ENCODE results near the gene SLC2A10.

Gene SLC2A10

DNA sequence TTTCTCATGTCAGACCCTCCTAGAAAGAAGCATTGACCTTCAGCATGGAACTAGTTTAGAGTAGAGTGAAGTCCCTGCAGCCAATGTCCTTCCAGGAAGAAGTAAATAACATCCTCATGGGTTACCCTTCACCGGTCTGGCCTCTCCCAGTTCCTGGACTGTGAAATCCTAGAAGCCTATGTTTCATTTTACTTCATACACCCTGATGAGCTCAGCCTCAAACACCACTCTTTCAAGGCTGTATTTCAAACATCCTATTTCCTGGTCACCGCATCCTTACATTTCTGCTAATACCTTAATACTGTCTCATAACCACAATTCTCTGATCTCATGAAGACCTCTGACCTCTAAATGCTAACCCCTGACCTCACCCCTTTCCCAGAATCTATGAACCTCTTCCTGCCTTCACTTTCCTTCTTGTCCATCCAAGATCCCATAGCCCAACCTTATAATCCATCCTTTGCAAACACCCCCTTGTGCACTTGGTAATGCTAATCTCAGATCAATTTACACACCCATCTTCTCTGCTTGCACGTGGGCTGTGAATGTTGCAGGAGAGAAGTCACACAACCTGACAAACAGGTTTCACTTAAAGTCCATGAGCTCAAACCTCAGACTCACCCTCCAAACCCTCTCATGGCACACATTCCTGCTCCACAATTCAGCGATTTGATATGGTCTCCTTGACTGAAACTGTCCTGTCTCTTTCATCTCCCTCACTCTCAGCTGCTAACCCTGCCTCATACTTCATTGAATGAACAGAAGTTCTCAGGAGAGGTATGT, 30.2 kb downstream of the SLC2A10 start:
- no peak for DNase-seq

DNA sequence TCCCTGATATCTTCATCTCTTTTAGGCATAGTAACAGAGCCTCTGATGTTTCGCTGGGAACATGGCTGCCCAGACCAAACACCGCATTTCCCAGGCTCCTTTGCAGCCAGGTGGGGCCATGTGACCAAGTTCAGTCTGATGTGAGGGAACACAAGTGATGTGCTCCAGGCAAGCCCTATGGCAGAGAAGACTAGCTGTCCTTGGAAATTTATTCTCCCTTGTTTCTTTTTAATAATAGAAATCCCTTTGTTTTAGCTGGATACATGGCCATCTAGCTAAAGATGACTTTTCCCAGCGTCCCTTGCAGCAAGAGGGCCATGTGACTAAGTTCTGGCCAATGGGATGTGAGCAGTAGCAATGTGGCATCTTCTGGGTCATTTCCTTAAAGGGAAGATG, 30.8 kb downstream of the SLC2A10 start:
- DNase-seq = no peak

DNA sequence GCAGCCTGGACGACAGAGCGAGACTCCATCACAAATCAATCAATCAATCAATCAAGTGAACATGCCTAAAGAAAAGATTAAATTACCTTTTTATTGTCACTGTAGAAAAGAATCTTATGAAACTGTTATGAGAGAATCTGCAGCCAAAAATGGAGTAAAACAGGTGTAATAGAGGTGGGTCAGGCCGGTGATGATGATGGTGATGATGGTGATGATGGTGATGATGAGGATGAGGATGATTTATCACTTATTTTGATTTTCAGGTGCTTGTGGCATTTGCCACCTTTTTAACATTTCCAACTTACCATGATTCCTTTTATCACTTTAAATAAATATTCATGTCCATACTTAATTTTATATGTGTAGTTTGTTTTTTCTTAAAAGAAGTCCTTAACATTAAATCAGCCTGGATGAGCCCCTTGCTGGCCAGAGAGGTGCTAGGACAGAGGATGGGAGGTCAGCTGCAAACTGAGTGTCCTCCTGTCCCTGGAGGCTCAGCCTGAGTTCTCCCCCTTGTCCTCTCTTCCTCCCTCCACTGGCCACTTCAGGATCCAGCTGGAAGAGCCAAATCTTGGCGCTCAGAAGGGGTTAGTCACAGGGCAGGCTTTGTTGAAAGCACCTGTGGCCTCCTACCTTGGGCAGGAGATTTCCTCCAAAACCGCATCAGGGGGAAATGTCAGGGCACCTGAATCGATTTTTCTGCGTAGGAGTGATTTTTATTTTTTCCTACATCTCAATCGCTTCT, 32.6 kb downstream of the SLC2A10 start:
- DNase-seq = no peak

DNA sequence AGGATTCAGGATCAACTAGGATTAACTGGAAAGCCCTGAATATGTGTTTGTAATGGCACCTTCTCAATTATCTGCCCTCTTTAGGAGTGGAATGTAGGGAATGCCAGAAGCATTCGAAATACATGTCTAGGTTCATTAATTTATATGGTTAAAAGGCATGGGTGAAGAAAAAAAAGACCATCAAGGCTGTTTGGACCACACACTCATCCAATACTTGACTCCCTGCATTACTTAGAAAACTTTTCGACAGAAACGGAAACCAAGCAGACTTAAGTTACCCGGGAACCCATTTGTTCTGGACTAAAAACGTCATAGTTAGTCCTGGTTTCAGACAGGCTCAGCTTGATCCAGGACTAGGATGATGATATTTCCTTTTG, 33.2 kb downstream of the SLC2A10 start:
- DNase-seq = no peak

DNA sequence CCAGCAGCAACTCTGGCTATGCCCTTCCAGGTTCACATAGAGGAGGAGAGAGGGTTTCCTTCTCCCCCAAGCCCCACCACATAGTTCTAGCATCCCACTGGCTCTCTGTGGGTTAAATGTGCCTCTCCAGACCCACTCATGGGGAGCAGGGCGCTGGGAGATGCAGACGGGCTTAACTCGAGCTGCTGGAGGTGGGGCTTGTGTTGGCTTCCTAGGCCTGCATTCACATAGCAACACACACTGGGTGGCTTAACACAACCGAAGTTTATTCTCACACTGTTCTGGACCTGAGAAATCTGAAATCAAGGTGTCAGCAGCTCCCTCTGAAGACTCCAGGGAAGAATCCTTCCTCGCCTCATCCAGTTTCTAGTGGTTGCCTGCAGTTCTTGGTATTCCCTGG, 33.6 kb downstream of the SLC2A10 start:
- DNase-seq = no peak

- no peak for DNase-seq
Observed at GRCh38 chr20:46746956-46747526, 37.6 kb downstream of the SLC2A10 start.

GRCh38 chr20:46749147-46749546, 39.7 kb downstream of the SLC2A10 start:
- no peak for DNase-seq

DNA sequence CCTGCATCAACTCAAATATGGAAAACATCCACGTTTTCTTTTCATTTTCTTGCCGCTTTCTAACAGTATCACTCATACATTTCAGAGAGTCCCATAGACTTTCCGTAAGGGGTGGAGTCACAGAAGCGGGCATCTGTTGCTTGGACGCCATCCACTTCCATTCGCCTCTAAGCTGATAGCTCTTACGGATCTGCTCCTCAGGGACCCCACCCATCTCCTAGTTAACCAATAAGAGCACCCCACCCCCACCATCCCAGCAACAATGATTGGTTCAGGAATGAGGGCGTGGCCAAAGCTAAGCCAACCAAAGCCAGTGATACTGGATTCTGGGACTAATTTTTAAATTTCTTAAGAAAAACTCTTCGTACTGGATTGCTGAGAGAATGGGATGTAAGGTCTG, 42.4 kb downstream of the SLC2A10 start:
- no peak for DNase-seq

DNA sequence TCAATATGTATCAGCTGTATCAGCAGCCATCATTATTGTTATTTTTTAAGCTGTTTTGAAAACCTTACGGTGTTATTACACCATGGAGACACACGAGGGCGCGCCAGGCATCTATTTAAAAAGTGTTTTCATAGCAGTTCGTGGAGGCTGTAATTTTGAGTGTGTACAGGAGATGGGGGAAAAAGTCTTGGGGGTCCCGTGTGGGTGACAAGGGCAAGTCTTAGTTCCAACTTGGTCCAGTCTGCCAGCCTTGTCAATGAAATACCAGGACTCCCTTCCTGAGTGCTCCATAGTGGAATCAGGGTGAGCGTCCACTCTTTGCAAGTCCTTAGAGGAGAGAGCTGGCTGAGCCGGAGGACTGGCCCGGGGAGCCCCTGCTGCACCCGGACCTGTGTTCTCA, 43.3 kb downstream of the SLC2A10 start:
- DNase-seq = peak; percentile 61

GRCh38 chr20:46755483-46756413, 46.3 kb downstream of the SLC2A10 start:
- no peak for DNase-seq

- no peak for DNase-seq
Observed at GRCh38 chr20:46756419-46756818, 47.0 kb downstream of the SLC2A10 start.

DNA sequence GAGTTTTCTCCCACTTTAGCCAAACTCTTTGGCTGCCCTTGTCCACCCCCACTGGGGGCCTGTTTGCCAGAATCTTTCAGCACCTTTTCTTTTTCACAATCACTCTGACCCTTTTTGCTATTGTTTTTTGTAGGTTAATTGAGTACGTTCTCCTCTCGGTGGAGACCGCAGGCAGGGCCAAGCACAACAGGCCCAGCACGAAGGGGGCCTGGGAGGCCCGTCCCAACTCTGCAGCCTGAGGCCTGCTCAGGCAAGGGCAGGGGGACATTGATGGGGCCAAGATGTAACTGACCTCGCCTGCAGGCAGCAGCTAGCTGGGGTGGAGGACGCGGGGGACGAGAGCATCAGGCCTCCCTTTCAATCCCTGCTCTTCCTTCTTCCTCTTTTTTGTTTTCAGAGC, 47.7 kb downstream of the SLC2A10 start:
- no peak for DNase-seq

DNA sequence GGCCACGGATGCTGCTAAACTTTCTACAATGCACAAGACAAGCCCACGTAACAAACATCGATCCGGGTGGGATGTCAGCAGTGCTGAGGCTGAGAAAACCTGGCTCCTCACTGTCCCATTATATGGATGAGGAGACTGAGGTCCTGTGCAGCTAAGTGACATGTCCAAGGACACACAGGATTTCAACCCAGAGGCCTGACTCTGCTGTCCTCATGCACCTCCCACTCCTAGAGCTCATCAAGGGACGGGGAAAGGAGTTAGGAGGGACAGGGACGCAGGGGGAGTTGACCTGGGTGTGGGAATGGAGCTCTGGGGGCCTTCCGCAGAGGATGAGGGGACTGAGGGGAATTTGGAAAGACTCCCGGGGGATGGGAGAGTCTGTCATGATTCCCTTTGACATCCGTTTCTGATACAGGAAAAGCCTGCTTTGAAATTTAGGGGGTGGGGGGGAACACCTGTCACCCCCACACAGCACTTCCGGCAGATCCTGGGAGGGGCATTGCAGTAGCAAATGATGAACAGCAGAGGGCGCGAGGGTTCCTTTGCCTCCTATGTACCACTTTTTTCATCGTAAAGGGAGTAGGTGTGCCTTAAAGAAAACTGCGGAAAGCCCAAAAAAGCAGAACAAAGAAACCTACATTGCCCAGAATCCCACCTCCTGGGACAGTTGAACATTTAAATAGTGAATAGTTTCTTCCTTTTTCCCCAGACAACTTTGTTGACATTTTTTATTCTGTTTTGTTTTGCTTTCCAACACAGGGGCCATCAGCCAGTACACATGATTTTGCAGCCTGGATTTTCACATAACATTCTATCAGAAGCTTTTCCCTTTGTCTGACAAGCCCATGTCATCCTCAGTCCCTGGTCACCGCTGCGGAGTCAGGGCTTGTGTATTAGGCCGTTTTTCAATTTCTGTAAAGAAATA, 48.6 kb downstream of the SLC2A10 start:
- peak; percentile 30 for DNase-seq

- DNase-seq = no peak
Observed at GRCh38 chr20:46758929-46759669, 49.6 kb downstream of the SLC2A10 start.

DNA sequence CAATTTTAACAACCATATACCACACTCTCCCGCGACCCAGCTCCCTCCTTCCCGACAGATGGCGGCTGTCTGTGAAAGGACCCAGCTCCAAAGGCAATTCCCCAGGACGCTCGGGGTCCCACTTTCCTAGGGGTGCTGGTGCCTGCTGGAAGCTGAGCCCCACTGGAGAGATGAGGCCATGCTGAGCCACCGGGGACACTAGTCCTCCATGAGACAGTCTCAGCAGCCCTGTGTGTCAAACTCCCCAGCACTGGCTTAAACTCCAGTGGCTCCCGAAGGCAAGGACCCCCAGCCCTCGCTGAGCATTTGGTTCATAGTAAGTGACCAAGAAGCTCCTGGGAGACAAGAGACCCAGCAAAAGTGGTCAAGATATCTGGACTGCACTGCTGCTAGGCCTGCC, 52.1 kb downstream of the SLC2A10 start:
- no peak for DNase-seq

DNA sequence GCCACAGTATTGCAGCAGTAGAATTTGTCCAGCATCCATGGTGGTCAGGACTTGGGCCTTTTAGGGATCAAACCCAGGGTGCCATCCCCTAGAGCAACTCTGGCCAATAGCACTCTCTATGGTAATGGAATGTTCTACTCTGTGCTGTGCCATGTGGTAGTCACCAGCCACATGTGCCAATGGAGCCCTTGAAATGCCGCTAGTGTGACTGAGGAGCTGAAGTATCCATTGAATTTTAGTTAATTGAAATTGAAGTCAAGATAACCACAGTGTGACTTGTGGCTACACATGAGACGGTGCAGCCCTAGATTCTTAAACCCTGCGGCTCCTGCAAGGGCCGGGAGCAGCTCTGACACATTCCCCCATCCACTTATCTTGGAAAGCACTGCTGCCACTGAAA, 54.6 kb downstream of the SLC2A10 start:
- DNase-seq = no peak

DNA sequence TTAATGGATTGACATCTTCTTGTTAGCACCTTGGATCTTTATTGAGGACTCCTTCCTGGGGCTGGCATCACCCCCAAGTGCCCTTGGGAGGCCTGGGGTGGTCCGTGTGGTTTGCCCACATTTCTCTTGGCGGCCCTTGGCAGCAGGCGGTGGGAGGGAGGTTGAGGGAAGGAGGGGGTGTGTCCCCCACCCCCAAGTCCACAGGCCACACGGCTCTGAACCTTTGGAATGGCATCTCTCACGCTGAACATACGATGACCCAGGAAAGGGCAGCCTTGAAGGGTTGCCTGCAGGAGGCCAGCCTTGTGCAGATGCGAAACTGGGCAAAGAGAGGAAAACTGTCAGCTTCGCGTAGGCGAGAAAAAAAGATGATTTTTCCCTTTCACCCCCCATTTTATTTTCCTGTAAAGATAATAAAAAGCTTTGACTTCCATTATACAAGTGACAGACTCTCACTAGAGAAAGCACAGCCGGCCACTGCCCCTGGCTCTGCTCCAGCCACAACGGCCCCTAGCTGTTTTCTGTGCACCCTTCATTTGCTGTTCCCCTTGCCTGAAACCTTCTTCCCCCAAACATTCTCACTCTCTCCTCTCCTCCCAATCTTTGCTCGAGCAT, 56.2 kb downstream of the SLC2A10 start:
- no peak for DNase-seq

- peak; percentile 22 for DNase-seq
Observed at GRCh38 chr20:46767127-46767761, 57.8 kb downstream of the SLC2A10 start.

DNA sequence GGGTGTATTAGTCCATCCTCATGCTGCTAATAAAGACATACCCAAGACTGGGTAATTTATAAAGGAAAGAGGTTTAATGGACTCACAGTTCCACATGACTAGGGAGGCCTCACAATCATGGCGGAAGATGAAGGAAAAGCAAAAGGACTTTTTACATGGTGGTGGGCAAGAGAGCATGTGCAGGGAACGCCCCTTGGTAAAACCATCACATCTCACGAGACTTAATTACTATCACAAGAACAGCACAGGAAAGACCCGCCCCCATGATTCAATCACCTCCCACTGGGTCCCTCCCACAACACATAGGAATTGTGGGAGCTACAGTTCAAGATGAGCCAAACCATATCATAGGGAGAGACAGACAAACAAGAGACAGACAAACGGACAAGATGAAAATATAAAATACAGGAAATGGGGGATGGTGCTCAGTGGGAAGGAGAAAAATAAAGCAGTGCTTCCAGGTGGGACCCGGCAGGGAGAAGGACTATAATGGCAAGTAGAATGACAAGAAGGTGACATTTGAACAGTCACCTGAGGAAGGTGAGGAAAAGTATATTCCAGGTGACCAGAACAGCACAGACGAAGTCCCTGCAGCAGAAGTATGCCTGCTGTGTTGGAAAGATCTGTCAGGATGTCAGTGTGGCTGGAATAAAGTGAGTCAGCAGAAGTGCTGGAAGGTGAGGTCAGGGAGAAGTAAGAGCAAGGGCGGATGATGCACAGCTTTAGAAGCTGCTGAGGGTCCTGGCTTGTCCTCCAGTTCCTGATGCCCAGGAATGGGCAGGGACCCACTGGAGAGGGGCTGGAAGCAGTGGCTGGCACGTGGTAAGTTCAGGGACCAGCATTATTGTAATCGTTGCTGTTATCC, 61.1 kb downstream of the SLC2A10 start:
- no peak for DNase-seq

All from NCI-H526 treated with DMSO at 0.1 percent for 48 hours (cell line).